SIG-M5 (cell line): ENCODE data around the gene BRI3.
"Not testable (repeated sequence)": the region's sequence is repeated elsewhere in the genome, so short reads cannot be mapped to it uniquely, and the experiment has no call there.

Experiments used
- DNase-seq: peaks from one replicate; lab custom pipeline; 2025; lab: John Stamatoyannopoulos, UW

BRI3 gene

DNA sequence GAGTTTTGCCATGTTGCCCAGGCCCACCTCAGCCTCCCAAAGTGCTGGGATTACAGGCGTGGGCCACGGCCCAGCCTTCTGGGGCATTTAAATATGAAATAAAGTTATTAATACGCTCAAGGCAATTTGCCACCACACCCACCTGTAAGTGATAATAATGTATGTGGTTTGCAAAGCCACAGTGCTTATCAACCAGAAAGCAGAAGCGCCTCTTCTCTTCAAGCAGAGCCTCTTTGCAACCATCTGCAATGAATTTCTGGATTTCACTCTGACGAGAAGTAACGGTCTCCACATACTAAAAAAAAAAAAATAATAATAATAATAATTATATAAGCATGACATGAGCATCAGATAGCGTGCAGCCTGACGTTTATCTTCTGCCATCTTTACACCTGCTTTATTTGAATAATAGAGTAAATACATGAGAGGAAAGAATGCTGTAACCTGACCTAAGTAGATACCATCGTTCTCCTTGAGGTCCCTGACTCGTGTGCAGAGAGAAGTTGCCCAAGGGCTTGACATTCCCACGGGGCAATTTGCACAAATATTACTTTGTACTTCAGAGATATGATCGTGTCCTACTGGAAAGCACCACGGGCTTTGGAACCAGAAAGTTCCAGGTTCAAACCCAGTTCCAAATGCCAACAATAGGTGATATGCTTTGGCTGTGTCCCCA, 34.0 kb downstream of the BRI3 start:
- DNase-seq = no peak

DNA sequence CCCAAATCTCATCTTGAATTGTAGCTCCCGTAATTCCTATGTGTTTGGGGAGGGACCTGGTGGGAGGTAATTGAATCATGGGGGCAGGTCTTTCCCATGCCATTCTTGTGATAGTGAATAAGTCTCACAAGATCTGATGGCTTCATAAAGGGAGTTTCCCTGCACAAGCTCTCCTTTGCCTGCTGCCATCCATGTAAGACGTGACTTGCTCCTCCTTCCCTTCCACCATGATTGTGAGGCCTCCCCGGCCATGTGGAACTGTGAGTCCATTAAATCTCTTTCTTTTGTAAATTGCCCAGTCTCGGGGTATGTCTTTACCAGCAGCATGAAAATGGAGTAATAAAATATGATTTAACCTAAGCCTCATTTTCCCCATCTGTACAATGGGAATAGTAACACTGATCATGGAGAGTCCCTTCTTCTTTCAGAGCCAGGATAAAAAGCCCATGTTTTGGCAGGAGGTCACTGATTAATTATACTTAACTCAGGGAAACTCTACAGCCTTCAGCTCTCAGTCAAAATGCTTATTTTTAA, 34.6 kb downstream of the BRI3 start:
- DNase-seq = not testable (repeated sequence)

DNA sequence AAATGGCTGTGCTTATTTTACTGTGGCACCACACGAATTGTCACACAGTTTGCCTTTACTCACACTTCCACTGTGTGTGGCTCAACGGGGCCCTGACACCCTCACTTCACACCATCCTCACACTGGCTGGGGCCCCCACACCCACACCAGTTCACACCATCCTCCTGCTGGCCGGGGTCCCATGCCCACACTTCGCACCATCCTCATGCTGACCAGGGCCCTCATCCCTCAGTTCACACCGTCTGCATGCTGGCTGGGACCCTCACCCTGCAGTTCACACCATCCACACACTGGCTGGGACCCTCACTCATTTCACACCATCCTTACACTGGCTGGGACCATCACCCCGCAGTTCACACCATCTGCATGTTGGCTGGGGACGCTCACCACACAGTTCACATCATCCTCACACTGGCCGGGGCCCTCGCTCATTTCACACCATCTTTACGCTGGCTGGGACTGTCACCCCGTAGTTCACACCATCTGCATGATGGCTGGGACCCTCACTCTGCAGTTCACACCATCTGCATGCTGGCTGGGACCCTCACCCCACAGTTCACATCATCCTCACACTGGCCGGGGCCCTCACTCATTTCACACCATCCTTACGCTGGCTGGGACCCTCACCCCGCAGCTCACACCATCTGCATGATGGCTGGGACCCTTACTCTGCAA, 36.0 kb downstream of the BRI3 start:
- DNase-seq = no peak

DNA sequence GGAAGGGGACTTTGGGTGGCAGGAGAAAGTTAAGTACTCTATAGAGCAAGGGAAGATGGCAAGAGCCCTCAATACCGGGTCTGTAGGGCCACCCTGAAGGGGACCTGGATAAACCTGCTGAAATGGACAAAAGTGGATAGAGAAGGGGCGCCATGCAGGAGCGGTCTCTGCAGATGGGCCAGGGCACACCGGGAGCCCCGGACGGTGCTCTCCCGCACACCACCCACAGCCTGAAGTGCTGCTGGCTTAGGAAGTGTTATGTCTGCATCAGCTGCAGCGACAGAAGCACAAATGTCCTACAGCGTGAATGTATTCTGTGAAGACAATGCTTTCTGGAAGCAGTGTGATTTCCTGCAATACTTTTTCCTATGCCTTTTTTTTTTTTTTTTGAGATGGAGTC, 37.7 kb downstream of the BRI3 start:
- no peak for DNase-seq

- no peak for DNase-seq
Measured at GRCh38 chr7:98321301-98321700, 39.8 kb downstream of the BRI3 start.

- no peak for DNase-seq
Measured at GRCh38 chr7:98322331-98323270, 41.1 kb downstream of the BRI3 start.

DNA sequence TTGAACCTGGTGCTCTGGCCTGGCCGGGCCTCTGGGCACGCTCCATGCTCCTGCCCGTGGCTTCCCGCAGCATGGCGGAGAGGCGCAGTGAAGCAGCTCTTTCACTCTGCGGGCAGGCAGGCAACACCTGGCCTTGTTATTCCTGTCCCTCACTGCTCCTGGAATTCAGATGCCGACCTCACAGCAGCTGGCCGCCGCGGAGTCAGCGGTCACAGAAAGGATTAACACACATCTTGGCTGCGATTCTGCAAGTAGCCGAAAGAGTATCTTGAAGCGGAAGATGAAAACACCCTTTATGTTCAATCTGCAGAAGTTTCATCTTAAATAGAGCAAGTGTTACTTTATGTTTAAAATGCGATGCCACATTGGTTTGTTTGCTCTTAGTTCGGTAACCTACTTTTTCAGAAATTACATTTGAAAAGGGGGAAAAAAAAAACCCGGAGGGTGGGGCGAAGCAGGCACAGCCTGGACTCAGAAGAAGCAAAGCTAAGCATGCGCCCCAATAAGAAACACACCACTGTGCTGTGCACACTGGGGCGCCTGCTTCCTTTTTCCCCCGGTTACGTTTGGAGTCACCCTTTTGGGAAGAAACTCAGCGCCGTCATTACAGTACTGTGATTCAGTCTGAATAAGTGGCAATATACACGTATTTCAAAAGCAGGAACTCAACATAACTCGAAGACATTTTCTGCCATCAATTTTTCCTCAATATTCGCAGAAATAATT, 42.3 kb downstream of the BRI3 start:
- no peak for DNase-seq

GRCh38 chr7:98324782-98325181, 43.3 kb downstream of the BRI3 start:
- no peak for DNase-seq

GRCh38 chr7:98329100-98329790, 47.8 kb downstream of the BRI3 start:
- no peak for DNase-seq

- DNase-seq = no peak
Measured at GRCh38 chr7:98329791-98330373, 48.4 kb downstream of the BRI3 start.

DNA sequence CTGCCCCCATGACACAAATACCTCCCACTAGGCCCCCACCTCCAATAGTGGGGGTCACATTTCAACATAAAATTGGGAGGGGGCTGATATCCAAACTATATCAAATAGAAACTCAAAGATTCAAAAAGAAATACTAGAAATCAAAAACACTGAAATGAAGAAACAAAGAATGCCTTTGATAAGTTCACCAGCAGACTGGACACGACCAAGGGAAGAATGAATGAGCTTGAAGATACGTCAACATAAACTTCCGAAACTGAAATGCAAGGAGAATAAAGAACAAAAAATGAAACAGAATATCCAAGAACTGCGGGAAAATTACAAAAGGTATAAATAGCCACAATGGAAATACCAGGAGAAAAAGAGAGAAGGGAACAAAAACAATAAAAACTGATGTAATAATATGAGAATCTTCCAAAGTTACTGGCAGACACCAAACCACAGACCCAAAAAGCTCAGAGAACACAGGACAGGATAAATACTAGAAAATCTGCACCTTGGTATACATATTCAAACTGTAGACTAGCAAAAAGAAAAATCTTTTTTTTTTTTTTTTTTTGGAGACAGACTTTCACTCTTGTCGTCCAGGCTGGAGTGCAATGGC, 49.5 kb downstream of the BRI3 start:
- no peak for DNase-seq

DNA sequence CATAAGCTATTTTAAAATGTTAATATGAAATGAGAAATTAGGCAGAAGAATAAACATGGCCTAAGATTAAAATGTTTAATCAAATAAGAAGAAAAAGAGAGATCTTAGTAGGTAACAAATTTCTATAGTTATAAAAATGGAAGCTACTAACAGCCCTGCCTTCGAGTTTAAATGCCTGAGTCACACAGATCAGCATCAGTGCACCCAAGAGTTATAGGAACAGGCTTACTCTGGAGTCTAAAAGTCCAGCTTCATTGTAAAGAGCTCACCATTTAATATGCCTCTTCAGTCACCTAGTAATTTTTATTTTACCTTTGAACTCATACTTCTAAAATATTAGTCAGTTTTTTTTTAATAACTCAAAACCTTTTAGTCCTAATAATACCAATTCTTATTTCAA, 52.6 kb downstream of the BRI3 start:
- DNase-seq = no peak

- no peak for DNase-seq
Measured at GRCh38 chr7:98335411-98335977, 54.0 kb downstream of the BRI3 start.

- no peak for DNase-seq
Measured at GRCh38 chr7:98338441-98338840, 57.0 kb downstream of the BRI3 start.

GRCh38 chr7:98339043-98339442, 57.6 kb downstream of the BRI3 start:
- no peak for DNase-seq

DNA sequence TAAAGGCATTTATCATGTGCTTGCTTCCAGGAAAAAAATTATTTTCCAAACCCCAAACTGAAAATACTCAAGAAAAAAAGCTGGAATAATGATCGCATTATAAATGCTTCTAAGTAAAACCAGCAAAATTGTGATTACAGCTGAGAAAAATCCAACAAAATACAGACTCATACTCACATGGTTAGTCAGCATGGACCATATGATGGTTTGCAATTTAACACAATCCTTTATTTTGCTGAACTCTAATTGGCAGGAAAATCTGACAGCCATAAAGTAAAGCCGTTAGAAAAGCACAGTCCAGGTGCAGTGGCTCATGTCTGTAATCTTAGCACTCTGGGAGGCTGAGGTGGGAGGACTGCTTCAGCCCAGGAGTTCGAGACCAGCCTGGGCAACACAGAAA, 59.6 kb downstream of the BRI3 start:
- DNase-seq = no peak
